ENCODE results near the gene RAX2.

RAX2 gene

DNA sequence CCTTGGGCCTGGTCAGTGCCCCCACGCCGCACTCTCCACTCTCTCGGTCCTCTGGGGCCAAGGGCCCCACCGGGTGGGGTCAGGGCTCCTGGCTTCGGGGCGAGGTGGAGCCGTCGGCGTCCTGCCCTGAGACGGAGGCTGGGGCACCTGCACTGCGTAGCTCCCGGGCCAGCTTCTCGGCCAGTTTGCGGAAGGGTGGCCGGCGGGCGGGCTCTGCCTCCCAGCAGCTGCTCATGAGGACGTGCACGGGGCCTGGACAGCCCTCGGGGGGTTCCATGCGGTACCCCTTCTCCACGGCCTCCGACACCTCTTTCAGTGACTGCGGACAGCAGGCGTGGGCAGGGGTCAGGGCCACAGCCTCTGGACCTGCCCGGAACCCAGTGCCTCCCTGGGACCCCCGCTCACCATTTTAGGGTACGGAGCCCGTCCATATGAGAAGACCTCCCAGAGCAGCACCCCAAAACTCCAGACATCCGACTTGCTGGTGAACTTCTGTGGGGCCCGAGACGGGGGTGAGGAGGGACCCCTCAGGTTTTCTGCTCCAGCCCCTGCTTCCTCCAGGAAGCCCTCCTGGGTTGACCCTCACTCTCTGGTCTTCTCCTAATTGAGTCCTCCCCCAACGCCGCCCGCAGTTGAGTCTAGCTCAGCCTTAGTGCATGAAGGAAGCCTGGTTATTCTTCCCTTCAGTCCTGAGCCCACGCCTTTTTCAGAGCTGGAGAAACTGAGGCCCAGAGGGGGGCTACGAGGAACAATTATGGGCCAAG, 6.3 kb upstream of the RAX2 start:
- TF ChIP-seq, protein P1, sequence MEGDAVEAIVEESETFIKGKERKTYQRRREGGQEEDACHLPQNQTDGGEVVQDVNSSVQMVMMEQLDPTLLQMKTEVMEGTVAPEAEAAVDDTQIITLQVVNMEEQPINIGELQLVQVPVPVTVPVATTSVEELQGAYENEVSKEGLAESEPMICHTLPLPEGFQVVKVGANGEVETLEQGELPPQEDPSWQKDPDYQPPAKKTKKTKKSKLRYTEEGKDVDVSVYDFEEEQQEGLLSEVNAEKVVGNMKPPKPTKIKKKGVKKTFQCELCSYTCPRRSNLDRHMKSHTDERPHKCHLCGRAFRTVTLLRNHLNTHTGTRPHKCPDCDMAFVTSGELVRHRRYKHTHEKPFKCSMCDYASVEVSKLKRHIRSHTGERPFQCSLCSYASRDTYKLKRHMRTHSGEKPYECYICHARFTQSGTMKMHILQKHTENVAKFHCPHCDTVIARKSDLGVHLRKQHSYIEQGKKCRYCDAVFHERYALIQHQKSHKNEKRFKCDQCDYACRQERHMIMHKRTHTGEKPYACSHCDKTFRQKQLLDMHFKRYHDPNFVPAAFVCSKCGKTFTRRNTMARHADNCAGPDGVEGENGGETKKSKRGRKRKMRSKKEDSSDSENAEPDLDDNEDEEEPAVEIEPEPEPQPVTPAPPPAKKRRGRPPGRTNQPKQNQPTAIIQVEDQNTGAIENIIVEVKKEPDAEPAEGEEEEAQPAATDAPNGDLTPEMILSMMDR (conservative IDR thresholded peaks at IDR 0.05; ENCODE audit: low read depth, low read length), result no peak
- Histone ChIP-seq H3K9ac (no peak overlapping the region), H3K27me3 (ENCODE audit: insufficient read depth, low read depth) (peaks cover 33% of the 10 kb centered on the region), H3K79me2 (ENCODE audit: insufficient read depth, low read depth) (no peaks in the 10 kb centered on the region), H4K20me1 (ENCODE audit: insufficient read depth) (no peaks in the 10 kb centered on the region), H3K27ac (no peak overlapping the region), H3K36me3 (ENCODE audit: insufficient read depth) (no peaks in the 10 kb centered on the region), H3K4me3 (IDR thresholded peaks at IDR 0.05; ENCODE audit: insufficient read depth, low read depth, low read length) (no peak overlapping the region), H3K4me1 (ENCODE audit: low read depth, poor library complexity, severe bottlenecking) (no peaks in the 10 kb centered on the region), H3K4me2 (no peak overlapping the region), H2AFZ (ENCODE audit: low read depth) (no peak overlapping the region)

DNA sequence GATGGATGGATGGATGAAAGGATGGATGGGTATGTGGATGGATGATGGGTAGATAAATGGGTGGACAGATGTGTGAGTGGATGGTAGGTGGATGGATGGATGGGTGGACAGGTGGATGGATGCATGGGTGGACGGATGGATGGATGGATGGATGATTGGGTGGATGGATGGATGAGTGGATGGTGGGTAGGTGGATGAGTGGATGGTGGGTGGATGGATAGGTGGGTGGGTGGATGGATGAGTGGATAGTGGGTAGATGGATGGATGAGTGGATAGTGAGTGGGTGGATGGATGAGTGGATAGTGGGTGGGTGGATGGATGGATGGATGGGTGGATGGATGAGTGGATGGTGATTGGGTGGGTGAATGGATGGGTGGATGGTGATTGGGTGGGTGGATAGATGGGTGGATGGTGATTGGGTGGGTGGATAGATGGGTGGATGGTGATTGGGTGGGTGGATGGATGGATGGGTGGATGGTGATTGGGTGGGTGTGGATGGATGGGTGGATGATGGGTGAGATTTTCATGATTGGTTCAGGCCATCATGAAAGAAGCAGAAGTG, 4.5 kb upstream of the RAX2 start:
- H3K36me3 ChIP-seq (ENCODE audit: insufficient read depth), result no peaks in the 10 kb centered on the region

DNA sequence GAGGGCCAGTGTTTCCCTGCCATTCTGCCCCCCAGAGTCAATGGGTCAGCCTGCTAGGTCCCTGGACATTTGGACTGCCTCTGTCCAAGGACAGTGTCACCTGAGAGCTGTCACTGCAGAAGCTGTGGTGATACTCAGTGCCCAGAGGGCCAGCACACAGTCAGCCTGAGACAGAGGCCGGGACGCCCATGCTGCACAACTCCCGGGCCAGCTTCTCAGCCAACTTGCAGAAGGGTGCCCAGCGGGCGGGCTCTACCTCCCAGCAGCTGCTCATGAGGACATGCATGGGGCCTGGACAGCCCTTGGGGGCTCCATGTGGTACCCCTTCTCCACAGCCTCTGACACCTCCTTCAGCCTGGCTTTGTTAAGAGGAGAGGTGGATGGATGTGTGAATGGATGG, 3.8 kb upstream of the RAX2 start:
- Histone ChIP-seq H3K27ac (no peak overlapping the region), H3K79me2 (ENCODE audit: insufficient read depth, low read depth) (no peaks in the 10 kb centered on the region), H3K4me1 (ENCODE audit: low read depth, poor library complexity, severe bottlenecking) (no peaks in the 10 kb centered on the region), H4K20me1 (ENCODE audit: insufficient read depth) (no peaks in the 10 kb centered on the region), H3K9ac (no peak overlapping the region), H3K36me3 (ENCODE audit: insufficient read depth) (no peaks in the 10 kb centered on the region), H2AFZ (ENCODE audit: low read depth) (no peak overlapping the region), H3K4me2 (no peak overlapping the region), H3K27me3 (ENCODE audit: insufficient read depth, low read depth) (peaks cover 18% of the 10 kb centered on the region; the same call in 1 of the 2 replicates), H3K4me3 (IDR thresholded peaks at IDR 0.05; ENCODE audit: insufficient read depth, low read depth, low read length) (no peak overlapping the region)
- TF ChIP-seq, protein P1 (conservative IDR thresholded peaks at IDR 0.05; ENCODE audit: low read depth, low read length), result no peak

More for the DNA sequence above, 4.5 kb upstream of the RAX2 start:
- Histone ChIP-seq H3K9ac (no peak overlapping the region), H3K27me3 (ENCODE audit: insufficient read depth, low read depth) (peaks cover 22% of the 10 kb centered on the region; the same call in 1 of the 2 replicates), H2AFZ (ENCODE audit: low read depth) (no peak overlapping the region), H3K4me3 (IDR thresholded peaks at IDR 0.05; ENCODE audit: insufficient read depth, low read depth, low read length) (no peak overlapping the region), H3K79me2 (ENCODE audit: insufficient read depth, low read depth) (no peaks in the 10 kb centered on the region), H3K27ac (no peak overlapping the region), H3K4me1 (ENCODE audit: low read depth, poor library complexity, severe bottlenecking) (no peaks in the 10 kb centered on the region), H3K4me2 (no peak overlapping the region), H4K20me1 (ENCODE audit: insufficient read depth) (no peaks in the 10 kb centered on the region)
- TF ChIP-seq, protein P1 (conservative IDR thresholded peaks at IDR 0.05; ENCODE audit: low read depth, low read length), result no peak

DNA sequence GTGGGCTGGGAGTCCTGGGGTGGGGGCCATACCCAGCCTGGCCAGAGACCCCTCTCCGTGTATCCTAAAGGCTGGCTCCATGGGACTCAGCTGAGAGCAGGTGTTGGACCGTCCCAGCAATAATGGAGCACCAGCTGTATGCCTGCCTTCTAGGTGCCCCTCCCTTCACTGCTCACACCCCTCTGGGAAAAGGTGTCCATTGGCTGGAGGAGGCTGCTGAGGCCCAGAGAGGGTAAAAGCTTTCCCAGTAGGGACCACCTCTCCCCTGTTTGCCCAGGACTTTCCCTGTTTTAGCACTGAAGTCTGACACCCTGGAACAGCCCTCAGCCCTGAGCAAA, 3.3 kb upstream of the RAX2 start:
- Histone ChIP-seq H3K9ac (no peak overlapping the region), H3K79me2 (ENCODE audit: insufficient read depth, low read depth) (no peaks in the 10 kb centered on the region), H2AFZ (ENCODE audit: low read depth) (no peak overlapping the region), H3K4me2 (no peak overlapping the region), H3K4me3 (IDR thresholded peaks at IDR 0.05; ENCODE audit: insufficient read depth, low read depth, low read length) (no peak overlapping the region), H3K27ac (no peak overlapping the region), H3K36me3 (ENCODE audit: insufficient read depth) (no peaks in the 10 kb centered on the region), H3K4me1 (ENCODE audit: low read depth, poor library complexity, severe bottlenecking) (no peaks in the 10 kb centered on the region), H3K27me3 (ENCODE audit: insufficient read depth, low read depth) (peaks cover 18% of the 10 kb centered on the region; the same call in 1 of the 2 replicates), H4K20me1 (ENCODE audit: insufficient read depth) (no peaks in the 10 kb centered on the region)
- TF ChIP-seq, protein P1 (conservative IDR thresholded peaks at IDR 0.05; ENCODE audit: low read depth, low read length), result no peak
